Metanephros (tissue), 2 donors: ENCODE results near the gene COQ2. TPM values are rescaled to one million over a fixed set of nuclear protein-coding genes. Genes with fewer than 3 reads are reported as not detected.

Source experiments
- small RNA-seq: library from RNA; depleted of rRNA; stranded (forward); fragments of <200 nt; gene quantifications from one replicate; pipeline ENCODE3, GENCODE V24; 2014; ENCODE audit warnings: low replicate concordance
- total RNA-seq: library from RNA; depleted of rRNA; stranded (reverse); fragments of >200 nt; gene quantifications from one replicate; pipeline ENCODE4 v1.2.3, GENCODE V29; 2014

COQ2 gene
- 12.6 TPM for total RNA-seq

DNA sequence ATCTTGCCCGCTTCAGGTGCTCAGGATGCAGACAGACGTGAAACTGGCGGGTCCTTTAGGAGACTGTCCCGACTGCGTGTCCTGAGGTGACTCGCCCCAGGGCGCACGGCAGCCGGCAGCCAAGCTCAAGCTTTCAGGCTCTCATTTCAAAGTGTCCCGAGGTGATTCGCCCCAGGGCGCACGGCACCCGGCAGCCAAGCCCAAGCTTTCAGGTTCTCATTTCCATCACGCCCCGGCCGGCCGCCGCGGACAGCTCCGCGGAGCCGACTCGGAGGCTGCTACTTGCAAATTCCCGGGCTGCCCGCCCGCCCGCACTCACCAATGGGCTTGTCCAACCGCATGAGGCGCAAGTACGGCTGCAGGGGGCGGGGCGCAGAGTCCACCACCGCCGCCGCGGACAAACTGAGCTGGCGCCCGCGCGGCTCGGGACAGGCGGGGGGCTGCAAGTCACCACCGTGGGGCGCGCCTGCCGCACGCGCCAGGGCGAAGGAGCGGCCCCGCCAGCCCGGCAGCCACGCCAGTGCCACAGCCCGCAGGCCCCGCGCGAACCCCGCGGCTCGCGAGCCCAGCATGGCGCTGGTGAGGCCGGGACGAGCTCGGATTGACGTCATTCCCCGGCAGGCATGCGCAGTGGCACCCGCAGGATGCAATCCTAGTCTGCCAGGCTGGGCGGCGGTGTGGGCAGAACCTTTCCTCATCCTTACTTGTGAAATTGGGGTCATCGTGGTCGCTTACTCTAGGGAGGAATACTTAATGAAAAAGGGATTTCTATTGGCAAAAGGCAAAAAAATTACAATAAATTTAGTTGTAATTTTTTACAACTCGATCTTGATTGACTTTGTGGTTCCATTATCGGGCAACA is at the start of gene COQ2:
TSS of gene COQ2 (minus strand) at position 606 of the 862 bp plus-strand sequence. CDS start at position 572, 34 bp downstream.

Small RNAs within 50 kb of the gene (small RNA-seq; reads per million reads assigned to genes)
- not detected for gene AC114781.3

Other genes starting within 250 kb of the COQ2 start
- 73.9 TPM for gene COPS4, start 249.6 kb downstream of the COQ2 start, total RNA-seq
- gene PLAC8, start 170.1 kb downstream of the COQ2 start, total RNA-seq, result 8.3 TPM
- 1.3 TPM for gene HPSE, start 50.0 kb upstream of the COQ2 start, total RNA-seq
- 20.7 TPM for gene HELQ, start 171.0 kb upstream of the COQ2 start, total RNA-seq
- 17.3 TPM for gene MRPS18C, start 171.3 kb upstream of the COQ2 start, total RNA-seq
- 18.3 TPM for gene ABRAXAS1, start 200.3 kb upstream of the COQ2 start, total RNA-seq